ENCODE measurements around the gene BICDL2. TPM values are rescaled to one million over a fixed set of nuclear protein-coding genes. Genes with fewer than 3 reads are reported as not detected.

Gene BICDL2
- total and polyA plus RNA-seq, 12 donors = 0.14 to 0.31 (median 0.22) TPM; not detected in 8

GRCh38 chr16:3044708-3045107 lies 8.0 kb upstream of the BICDL2 start:
- 79 to 88% (median 85%) methylated on average over 6 of the region's 6 CpGs for WGBS, 4 donors
- intact Hi-C loops (cut with DNase I) = no loop called here
- H3K9me3 ChIP-seq (replicated peaks in 1 of 3) = no peaks in the 10 kb centered on the region
- H3K27me3 ChIP-seq = peaks cover 66% of the 10 kb centered on the region
- H3K36me3 ChIP-seq (replicated peaks in 1 of 2) = no peaks in the 10 kb centered on the region
- no peak overlapping the region for H3K27ac ChIP-seq
- peaks cover 4 to 13% of the 10 kb centered on the region in 2 donors for H3K4me1 ChIP-seq (replicated peaks in 1 of 2)
- TF ChIP-seq CTCF (IDR thresholded peaks at IDR 0.05) (no peak), POLR2A (IDR thresholded peaks at IDR 0.05) (no peak)
- DNase-seq = no peak
- no peak overlapping the region for H3K4me3 ChIP-seq

- intact Hi-C loops (cut with DNase I) = no loop called here
- no peaks in the 10 kb centered on the region for H3K9me3 ChIP-seq (replicated peaks in 1 of 3)
- peaks cover 73% of the 10 kb centered on the region for H3K27me3 ChIP-seq
- H3K36me3 ChIP-seq (replicated peaks in 1 of 2) = no peaks in the 10 kb centered on the region
- no peak for TF ChIP-seq CTCF (IDR thresholded peaks at IDR 0.05)
- H3K4me1 ChIP-seq (replicated peaks in 1 of 2) = peaks cover 4 to 13% of the 10 kb centered on the region in 2 donors
- WGBS, 4 donors = 65 to 75% (median 71%) methylated on average over 3 of the region's 3 CpGs
- DNase-seq = no peak
- no peak overlapping the region for H3K4me3 ChIP-seq
- no peak overlapping the region for H3K27ac ChIP-seq
These were observed 5.6 kb upstream of the BICDL2 start for GRCh38 chr16:3042376-3042775.

GRCh38 chr16:3038896-3039295 lies 2.2 kb upstream of the BICDL2 start:
- H3K9me3 ChIP-seq (replicated peaks in 1 of 3) = no peaks in the 10 kb centered on the region
- DNase-seq = no peak
- no peak for TF ChIP-seq POLR2A (IDR thresholded peaks at IDR 0.05)
- TF ChIP-seq CTCF (IDR thresholded peaks at IDR 0.05) = no peak
- H3K4me3 ChIP-seq = no peak overlapping the region
- no peak overlapping the region for H3K27ac ChIP-seq
- peaks cover 69% of the 10 kb centered on the region for H3K27me3 ChIP-seq
- intact Hi-C loops (cut with DNase I) = no loop called here
- WGBS, 4 donors = 68 to 85% (median 80%) methylated on average over 5 of the region's 5 CpGs
- H3K4me1 ChIP-seq (replicated peaks in 1 of 2) = no peaks in the 10 kb centered on the region
- H3K36me3 ChIP-seq (replicated peaks in 1 of 2) = no peaks in the 10 kb centered on the region

- Histone ChIP-seq H3K4me1 (replicated peaks in 1 of 2) (no peaks in the 10 kb centered on the region), H3K9me3 (replicated peaks in 1 of 3) (no peaks in the 10 kb centered on the region), H3K27me3 (peaks cover 68% of the 10 kb centered on the region), H3K4me3 (no peak overlapping the region), H3K27ac (no peak overlapping the region), H3K36me3 (replicated peaks in 1 of 2) (no peaks in the 10 kb centered on the region)
- 25 to 40% (median 35%) methylated on average over 4 to 11 of the region's 11 CpGs for WGBS, 4 donors
- intact Hi-C loops (cut with DNase I) = no loop called here
- DNase-seq = no peak
- no peak for TF ChIP-seq POLR2A (IDR thresholded peaks at IDR 0.05)
- TF ChIP-seq CTCF (IDR thresholded peaks at IDR 0.05) = no peak
These were observed 1.5 kb upstream of the BICDL2 start for GRCh38 chr16:3038256-3038655.
